Kidney epithelial cell (primary cell): ENCODE measurements around the gene E2F2. TPM values are rescaled to one million over a fixed set of nuclear protein-coding genes. Genes with fewer than 3 reads are reported as not detected.

Experiments
- DNase-seq: peaks from one replicate; pipeline ENCODE4 v3.0.0-alpha.2; 2010; ENCODE audit warnings: low read depth
- H3K27me3 ChIP-seq: 2 replicates; pipeline ENCODE4 v1.6.0; 2011; ENCODE audit warnings: low read length; ENCODE audit not compliant: control insufficient read depth, insufficient read depth
- H3K36me3 ChIP-seq: 2 replicates; pipeline ENCODE4 v1.5.1; 2011; ENCODE audit warnings: low read length; ENCODE audit not compliant: control insufficient read depth, insufficient read depth
- H3K4me3 ChIP-seq: 2 replicates; pipeline ENCODE4 v1.5.1; 2011; ENCODE audit warnings: low read depth, mild to moderate bottlenecking, control low read depth, low read length
- CTCF ChIP-seq: IDR thresholded peaks from 2 replicates; pipeline ENCODE4 v1.5.1; 2011; ENCODE audit warnings: mild to moderate bottlenecking, moderate library complexity, low read length, control low read depth, inconsistent platforms; ENCODE audit not compliant: insufficient read depth, poor library complexity, severe bottlenecking
- total RNA-seq: library from RNA; depleted of rRNA; stranded (reverse); fragments of >200 nt; gene quantifications from 2 replicates; pipeline ENCODE4 v1.2.3, GENCODE V29; 2015

Gene E2F2
- total RNA-seq, 1 donor from 2014 or later = 0.13 TPM

- no peak for TF ChIP-seq CTCF
- no peaks in the 10 kb centered on the region for H3K27me3 ChIP-seq
- DNase-seq = no peak
- H3K4me3 ChIP-seq = no peak overlapping the region
- H3K36me3 ChIP-seq = no peaks in the 10 kb centered on the region
These were observed 68.3 kb downstream of the E2F2 start for GRCh38 chr1:23462766-23463165.

- H3K36me3 ChIP-seq = no peaks in the 10 kb centered on the region
- DNase-seq = no peak
- TF ChIP-seq CTCF = no peak
- H3K27me3 ChIP-seq = no peaks in the 10 kb centered on the region
- H3K4me3 ChIP-seq = no peak overlapping the region
These were observed 70.0 kb downstream of the E2F2 start for GRCh38 chr1:23461050-23461449.

- no peak for TF ChIP-seq CTCF
- Histone ChIP-seq H3K36me3 (no peaks in the 10 kb centered on the region), H3K4me3 (no peak overlapping the region), H3K27me3 (no peaks in the 10 kb centered on the region)
- no peak for DNase-seq
These were observed 70.5 kb downstream of the E2F2 start for GRCh38 chr1:23460519-23460918.

- no peak for DNase-seq
- TF ChIP-seq CTCF = no peak
- no peaks in the 10 kb centered on the region for H3K27me3 ChIP-seq
- H3K36me3 ChIP-seq = no peaks in the 10 kb centered on the region
- no peak overlapping the region for H3K4me3 ChIP-seq
These were observed 71.7 kb downstream of the E2F2 start for GRCh38 chr1:23459338-23459757.

Other genes starting within 250 kb of the E2F2 start
- gene HNRNPR, start 186.9 kb downstream of the E2F2 start, total RNA-seq = 75.7 and 82.2 TPM in 2 replicates
- 7.3 and 11.7 TPM in 2 replicates for gene ZNF436, start 161.4 kb downstream of the E2F2 start, total RNA-seq
- gene TCEA3, start 106.5 kb downstream of the E2F2 start, total RNA-seq = 3.7 and 6.8 TPM in 2 replicates
- 17.7 and 27.1 TPM in 2 replicates for gene ASAP3, start 47.1 kb downstream of the E2F2 start, total RNA-seq
- gene ID3, start 28.3 kb upstream of the E2F2 start, total RNA-seq = 76.6 and 77.5 TPM in 2 replicates
- 932 and 942 TPM in 2 replicates for gene RPL11, start 160.6 kb upstream of the E2F2 start, total RNA-seq
- 51.8 and 56.7 TPM in 2 replicates for gene ELOA, start 212.2 kb upstream of the E2F2 start, total RNA-seq
- 33.6 and 37.6 TPM in 2 replicates for gene PITHD1, start 247.2 kb upstream of the E2F2 start, total RNA-seq